Measurements from ENCODE around the gene INF2. TPM values are rescaled to one million over a fixed set of nuclear protein-coding genes. Genes with fewer than 3 reads are reported as not detected.

The INF2 gene
- total RNA-seq, 1 donor from 2014 or later = 61.7 TPM

GRCh38 chr14:104643306-104643705, 46.1 kb upstream of the INF2 start:
- Mint-ChIP-seq H3K4me1 (peaks cover 16% of the 10 kb centered on the region), H3K27me3 (ENCODE audit: low read depth) (peaks cover 5% of the 10 kb centered on the region), H3K9me3 (peaks cover 10% of the 10 kb centered on the region), H3K36me3 (ENCODE audit: low read depth) (peaks cover 4% of the 10 kb centered on the region), H3K4me3 (no peak overlapping the region), H3K27ac (ENCODE audit: unreplicated experiment) (no peak overlapping the region)
- no peak for TF ChIP-seq CTCF (conservative IDR thresholded peaks at IDR 0.05)
- no peak for DNase-seq (ENCODE audit: low read depth, low spot score)

DNA sequence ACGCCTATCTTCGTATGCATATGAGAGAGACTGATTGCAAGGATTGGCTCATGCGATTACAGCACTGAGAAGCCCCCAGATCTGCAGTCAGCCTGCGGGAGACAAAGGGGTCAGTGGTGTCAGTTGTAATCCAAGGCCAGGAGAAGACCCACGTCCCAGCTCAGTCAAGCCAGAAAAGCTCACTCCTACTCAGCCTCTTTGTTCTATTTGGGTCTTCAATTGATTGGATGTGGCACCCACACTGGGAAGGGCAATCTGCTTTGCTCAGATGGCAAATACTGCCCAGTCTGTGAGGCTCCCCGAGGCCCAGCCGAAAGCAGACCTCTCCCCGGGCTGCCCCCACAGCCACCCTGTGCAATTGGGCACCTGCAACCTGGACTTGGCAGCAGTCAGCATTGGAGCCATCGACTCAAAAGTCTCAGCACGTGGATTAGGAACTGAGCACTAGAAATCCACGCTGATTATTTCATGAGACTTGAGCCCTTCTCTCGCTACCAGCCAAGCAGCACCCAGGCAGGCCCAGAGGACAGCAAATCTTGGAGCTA, 45.3 kb upstream of the INF2 start:
- H3K4me1 Mint-ChIP-seq = peaks cover 12% of the 10 kb centered on the region
- no peak for TF ChIP-seq CTCF (conservative IDR thresholded peaks at IDR 0.05)
- H3K27ac Mint-ChIP-seq (ENCODE audit: unreplicated experiment) = no peak overlapping the region
- H3K4me3 Mint-ChIP-seq = no peak overlapping the region
- DNase-seq (ENCODE audit: low read depth, low spot score) = no peak
- no peaks in the 10 kb centered on the region for H3K27me3 Mint-ChIP-seq (ENCODE audit: low read depth)
- peaks cover 10% of the 10 kb centered on the region for H3K9me3 Mint-ChIP-seq
- peaks cover 4% of the 10 kb centered on the region for H3K36me3 Mint-ChIP-seq (ENCODE audit: low read depth)

DNA sequence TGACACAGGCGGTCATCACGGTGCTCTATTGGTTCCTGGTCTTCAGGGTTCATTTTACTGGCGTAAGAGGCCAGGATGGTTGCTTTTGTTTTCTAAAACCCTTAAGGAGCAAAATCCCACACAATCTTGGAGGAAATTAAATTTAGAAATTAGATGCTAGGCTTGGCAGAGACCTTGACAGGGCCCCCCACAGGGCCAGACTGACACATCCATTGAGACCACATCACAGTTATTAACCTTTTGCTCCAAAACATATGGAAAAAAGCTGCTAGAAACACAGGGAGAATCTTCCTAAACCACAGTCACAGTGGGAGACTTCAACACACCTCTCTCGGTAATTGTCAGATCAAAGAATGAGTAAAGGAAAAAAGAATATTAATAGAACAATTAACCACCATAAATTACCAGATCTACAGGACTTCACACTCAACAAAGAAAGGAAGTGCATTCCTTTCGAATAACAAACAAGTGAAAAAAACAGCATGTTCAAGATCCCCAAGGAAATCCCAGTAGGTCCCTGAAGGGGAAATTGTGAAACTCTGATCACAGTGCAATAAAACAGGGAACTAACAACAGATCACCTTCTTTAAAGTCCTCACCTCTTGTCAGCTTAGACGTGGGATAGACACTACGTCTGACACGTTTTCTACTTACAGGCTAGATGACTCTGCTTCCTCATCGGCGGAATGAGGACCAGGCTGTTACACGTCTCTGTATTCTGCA, 44.6 kb upstream of the INF2 start:
- no peak for TF ChIP-seq CTCF (conservative IDR thresholded peaks at IDR 0.05)
- DNase-seq (ENCODE audit: low read depth, low spot score) = no peak
- Mint-ChIP-seq H3K4me1 (peaks cover 16% of the 10 kb centered on the region), H3K36me3 (ENCODE audit: low read depth) (peaks cover 4% of the 10 kb centered on the region), H3K4me3 (no peak overlapping the region), H3K27me3 (ENCODE audit: low read depth) (no peaks in the 10 kb centered on the region), H3K27ac (ENCODE audit: unreplicated experiment) (no peak overlapping the region), H3K9me3 (peaks cover 10% of the 10 kb centered on the region)

GRCh38 chr14:104647467-104648043, 41.9 kb upstream of the INF2 start:
- Mint-ChIP-seq H3K27me3 (ENCODE audit: low read depth) (no peaks in the 10 kb centered on the region), H3K4me1 (peaks cover 19% of the 10 kb centered on the region), H3K27ac (ENCODE audit: unreplicated experiment) (no peak overlapping the region), H3K9me3 (peaks cover 13% of the 10 kb centered on the region), H3K36me3 (ENCODE audit: low read depth) (peaks cover 5% of the 10 kb centered on the region), H3K4me3 (no peak overlapping the region)
- TF ChIP-seq CTCF (conservative IDR thresholded peaks at IDR 0.05) = no peak
- DNase-seq (ENCODE audit: low read depth, low spot score) = no peak

DNA sequence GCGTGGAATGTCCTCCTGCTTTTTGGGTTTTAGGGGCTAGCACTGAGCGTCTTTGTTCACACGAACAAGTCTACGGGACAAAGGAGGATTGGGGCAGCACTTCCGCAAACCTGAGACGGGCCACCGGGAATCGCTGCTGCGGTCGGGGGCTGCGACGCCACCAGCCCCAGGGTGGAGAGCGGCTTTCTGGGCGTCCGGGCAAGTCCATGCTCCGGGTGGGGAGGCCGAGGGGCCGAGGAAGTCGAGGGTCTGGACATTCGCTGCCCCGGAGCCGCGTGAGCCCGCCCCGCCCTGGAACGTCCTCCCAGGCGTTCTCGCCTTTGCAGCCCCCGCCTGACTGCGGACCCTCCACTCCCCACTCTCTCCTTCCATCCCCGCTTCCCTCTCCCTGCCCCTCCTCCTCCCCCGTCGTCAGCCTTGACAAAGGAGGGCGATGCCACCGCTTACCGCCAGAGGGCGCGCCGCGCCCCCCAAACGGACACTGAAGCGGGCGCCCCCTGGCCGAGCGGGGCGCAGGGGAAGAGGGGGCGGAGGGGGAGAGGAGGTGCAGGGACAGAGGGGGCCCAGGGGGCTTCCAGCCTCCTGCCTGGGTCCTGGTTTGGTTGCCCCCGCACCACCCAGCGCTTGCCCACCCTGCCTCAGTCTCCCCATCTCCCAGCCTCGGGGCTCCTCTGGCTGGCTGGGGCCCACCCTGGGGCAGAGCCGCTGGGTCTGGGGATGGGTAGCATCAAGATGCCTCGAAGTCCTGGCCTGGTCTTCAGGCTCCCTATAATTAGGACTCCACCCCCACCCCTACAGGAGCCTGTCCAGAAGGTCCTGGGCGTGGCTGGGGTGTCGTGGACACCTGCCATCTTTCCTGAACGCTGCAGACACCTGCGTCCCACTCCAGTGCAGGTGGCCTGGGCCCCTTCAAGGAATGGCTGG, 39.1 kb upstream of the INF2 start:
- Mint-ChIP-seq H3K9me3 (peaks cover 16% of the 10 kb centered on the region), H3K27ac (ENCODE audit: unreplicated experiment) (no peak overlapping the region), H3K27me3 (ENCODE audit: low read depth) (no peaks in the 10 kb centered on the region), H3K4me1 (peaks cover 8% of the 10 kb centered on the region), H3K36me3 (ENCODE audit: low read depth) (peaks cover 4% of the 10 kb centered on the region), H3K4me3 (peak overlapping the region; percentile 83)
- DNase-seq (ENCODE audit: low read depth, low spot score) = peak; percentile 92
- TF ChIP-seq CTCF (conservative IDR thresholded peaks at IDR 0.05) = peak; percentile 99
